ENCODE results near the gene MAMDC4.

DNA sequence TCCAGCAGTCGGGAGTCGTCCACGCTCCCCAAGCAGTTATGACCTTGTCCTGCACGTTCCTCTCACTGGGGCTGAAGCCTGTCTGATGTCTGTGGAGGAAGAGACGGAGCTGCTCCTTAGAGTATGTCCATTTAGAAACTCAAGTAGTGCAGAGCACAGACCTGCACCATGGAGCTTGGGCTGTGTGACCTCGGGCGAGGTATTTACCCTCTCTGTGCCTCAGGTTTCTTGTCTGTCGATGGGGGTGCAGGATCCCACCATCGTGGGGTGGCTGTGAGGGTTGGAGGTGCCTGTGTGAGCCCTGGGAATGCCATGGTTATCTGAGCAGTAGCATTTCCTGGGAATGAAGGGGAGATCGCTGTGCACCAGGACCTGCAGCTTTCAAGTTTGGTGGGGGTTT is 48.4 kb downstream of the MAMDC4 start:
- TF ChIP-seq, protein P1, sequence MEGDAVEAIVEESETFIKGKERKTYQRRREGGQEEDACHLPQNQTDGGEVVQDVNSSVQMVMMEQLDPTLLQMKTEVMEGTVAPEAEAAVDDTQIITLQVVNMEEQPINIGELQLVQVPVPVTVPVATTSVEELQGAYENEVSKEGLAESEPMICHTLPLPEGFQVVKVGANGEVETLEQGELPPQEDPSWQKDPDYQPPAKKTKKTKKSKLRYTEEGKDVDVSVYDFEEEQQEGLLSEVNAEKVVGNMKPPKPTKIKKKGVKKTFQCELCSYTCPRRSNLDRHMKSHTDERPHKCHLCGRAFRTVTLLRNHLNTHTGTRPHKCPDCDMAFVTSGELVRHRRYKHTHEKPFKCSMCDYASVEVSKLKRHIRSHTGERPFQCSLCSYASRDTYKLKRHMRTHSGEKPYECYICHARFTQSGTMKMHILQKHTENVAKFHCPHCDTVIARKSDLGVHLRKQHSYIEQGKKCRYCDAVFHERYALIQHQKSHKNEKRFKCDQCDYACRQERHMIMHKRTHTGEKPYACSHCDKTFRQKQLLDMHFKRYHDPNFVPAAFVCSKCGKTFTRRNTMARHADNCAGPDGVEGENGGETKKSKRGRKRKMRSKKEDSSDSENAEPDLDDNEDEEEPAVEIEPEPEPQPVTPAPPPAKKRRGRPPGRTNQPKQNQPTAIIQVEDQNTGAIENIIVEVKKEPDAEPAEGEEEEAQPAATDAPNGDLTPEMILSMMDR (optimal IDR thresholded peaks at IDR 0.05 in 1 of 3, IDR thresholded peaks at IDR 0.05 in 1 of 3, conservative IDR thresholded peaks at IDR 0.05 in 1 of 3; ENCODE audit: extremely low read depth in 1 of 3, insufficient read depth in 2 of 3, low read length in 3 of 3), result no peak
- TF ChIP-seq EZH2 (IDR thresholded peaks at IDR 0.05; ENCODE audit: low read length), result no peak

Data from keratinocyte (primary cell).